Measurements from ENCODE around the gene RASAL1.
"Not testable (repeated sequence)": the region's sequence is repeated elsewhere in the genome, so short reads cannot be mapped to it uniquely, and the experiment has no call there.

Gene RASAL1

DNA sequence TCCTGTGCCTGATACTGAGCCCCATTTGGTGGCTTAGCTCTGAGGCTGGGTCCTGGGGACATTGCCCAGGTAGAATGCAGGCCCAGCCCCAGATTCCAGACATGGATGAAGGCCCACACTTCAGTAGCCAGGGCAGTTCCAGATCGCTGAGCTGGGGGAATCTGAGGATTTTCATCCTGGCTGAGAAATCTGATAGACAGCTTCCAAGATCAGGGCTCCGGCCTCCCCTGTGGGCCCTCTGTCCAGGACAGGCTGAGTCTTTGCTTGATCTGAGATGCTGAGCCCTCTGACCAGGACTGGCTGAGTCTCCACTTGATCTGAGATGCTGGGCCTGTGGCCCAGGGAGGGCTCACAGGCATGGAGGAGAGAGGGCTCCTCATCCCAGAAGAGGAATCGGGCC, 3.3 kb upstream of the RASAL1 start:
- no peak for DNase-seq (ENCODE audit: low read depth in 2 of 2)

DNA sequence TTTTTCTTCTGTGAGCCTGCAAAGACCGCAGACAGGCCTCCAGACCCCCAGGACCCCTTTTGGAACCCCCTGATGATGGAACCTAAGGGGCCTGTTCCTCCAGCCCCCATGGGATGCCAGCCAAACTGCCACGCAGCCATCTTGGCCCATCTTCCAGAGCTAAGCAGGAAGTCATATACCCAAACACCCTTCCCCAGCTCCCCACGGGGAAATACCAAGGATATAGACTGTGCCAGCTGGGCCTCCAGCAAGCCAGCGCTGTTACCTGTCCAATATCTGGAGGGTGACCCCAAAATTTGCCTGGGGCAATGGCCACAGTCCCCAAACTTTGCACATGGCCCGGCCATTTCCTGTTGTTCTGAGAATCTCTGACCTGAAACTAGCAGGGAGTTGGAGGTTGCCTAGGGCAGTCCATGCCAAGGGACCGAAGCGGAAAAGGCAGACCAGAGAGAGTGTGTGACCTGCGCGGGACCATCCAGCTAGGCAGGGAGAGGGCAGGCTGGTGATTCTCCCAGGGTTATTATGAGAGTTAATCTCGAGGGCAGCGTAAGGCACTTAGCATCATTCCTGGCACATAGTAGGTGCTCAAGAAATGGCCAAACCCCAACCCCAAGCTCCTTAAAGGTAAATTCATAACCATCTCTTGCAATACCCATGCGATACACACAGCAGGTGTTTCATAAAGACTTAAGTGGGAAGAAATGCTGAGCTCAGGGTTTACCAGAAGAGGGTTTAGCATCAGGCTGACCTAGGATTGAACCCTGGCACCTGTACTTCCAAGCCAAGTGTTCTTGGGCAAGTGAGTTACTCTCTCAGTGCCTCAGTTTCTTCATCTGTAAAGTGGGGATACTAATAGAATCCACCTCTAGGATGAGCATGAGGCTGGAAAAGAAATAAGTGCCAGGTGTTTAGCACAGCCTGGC, 2.6 kb upstream of the RASAL1 start:
- DNase-seq (ENCODE audit: low read depth in 2 of 2), result no peak

DNA sequence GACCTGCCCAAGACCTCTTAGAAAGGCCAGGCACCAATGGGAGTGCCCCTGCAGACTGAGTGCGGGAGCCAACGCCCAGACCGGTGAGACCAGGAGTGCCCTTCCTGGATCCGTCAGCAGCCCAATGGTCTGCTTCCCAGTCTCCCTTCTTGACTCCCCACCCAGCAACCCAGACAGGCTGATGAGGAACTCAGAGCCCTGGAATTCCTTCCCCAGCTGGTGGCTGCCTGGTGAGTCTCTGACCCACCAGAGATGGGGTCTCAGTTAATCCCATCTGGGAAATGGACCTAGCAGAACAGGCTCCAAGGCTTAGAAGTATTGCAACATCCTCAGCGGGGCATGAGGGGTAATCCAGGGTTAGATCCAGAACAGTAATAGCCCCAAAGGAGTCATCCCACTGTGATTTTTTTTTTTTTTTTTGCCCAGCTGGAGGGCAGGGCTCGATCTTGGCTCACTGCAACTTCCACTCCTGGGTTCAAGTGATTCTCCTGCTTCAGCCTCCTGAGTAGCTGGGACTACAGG, 1.5 kb upstream of the RASAL1 start:
- DNase-seq (ENCODE audit: low read depth in 2 of 2), result no peak

DNA sequence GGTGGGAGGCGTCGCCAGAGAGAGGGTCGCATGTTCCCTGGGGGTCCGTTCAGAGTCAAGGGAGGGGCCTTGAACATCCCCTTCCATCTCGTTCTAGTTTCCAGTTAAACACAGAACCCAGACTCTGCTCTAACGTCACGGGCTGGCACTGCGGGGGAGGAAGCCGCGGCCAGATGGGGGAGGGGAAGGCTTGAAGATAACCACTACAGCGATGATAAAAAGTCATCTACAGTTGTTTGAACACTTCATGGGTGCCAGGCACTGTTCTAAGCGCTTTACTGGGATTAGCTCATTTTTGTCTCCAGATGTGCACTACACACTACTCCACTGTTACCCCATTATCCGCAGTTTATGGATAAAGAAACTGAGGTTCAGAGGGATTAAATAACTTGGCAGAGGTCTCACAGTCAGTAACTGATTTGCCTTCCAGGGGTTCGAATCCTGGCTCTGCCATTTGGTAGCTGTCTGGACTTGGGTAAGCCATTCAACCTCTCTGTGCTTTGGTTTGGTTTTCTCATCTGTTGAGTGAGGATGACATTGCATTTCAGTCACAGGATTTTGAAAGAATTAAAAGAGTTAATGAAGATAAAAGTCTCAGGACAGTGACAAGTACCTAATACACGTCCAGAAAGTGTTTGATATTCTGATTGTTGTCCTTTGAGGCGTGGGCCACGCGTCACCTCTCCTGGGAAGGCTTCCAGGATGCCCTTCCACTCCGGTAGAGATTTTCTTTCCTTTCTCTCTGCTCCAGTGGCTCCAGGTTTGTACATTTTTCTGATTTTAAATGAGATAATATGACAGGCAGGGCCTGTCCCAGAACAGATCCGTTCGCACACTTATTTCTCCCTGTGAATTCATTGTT, 798 bp upstream of the RASAL1 start:
- DNase-seq (ENCODE audit: low read depth in 2 of 2), result no peak

DNA sequence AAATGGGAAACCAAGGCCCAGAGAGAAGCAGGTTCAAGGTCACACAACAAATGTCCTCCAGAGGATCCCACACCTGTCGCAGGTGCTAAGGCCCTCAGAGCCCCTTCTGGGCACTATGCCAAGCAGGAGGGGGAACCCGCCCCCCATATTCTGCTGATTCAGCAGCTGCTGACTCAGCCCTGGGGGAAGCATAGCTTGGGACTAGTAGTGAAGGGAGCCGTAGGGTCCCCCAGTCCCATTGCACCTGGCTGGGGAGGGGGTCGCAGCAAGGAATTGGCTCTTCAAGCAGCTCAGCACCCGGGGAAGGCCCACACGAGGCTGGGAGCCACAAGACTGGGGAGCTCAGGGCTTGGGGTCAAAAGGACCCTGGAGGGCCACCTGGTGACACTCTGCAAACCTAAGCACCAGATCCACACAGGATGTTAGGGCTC, 1.0 kb downstream of the RASAL1 start:
- no peak for DNase-seq (ENCODE audit: low read depth in 2 of 2)

DNA sequence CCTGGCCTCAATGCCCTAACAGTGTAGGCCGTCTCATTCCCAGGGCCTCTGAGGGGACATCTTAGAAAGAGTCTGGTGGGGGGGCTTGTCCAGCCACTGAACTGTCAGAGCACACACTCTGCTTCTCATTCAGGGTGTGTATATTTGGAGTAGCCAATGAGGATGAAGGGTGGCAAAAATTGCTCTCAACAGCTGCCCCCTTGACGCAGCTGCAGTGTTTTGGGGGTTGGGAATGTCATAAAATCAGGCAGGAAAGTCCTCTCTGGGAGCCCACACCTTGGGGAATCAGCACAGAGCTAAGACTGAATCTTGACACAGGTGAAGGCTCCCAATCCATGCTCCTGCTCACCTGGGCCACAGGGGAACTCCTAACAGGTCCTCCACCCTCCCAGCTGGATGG, 1.5 kb downstream of the RASAL1 start:
- DNase-seq (ENCODE audit: low read depth in 2 of 2), result no peak

DNA sequence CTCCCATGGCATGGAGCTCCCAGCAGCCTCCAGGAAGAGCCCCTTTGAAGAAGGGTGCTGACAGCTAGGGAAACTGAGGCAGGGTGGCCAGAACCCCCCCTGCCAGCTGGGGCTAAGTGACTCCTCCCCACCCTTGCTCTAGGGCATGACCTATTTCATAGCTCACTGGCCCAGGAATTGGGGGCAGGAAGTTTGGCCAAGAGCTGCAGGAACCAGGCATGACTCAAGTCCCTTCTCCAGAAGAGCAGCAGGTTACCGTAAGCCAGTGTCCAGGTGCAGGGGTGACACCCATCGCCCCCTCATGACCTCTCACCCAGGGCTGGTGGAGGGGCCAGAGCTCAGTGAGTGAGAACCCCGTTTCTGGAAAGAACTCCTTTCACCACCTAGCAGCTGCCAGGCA, 1.9 kb downstream of the RASAL1 start:
- no peak for DNase-seq (ENCODE audit: low read depth in 2 of 2)

DNA sequence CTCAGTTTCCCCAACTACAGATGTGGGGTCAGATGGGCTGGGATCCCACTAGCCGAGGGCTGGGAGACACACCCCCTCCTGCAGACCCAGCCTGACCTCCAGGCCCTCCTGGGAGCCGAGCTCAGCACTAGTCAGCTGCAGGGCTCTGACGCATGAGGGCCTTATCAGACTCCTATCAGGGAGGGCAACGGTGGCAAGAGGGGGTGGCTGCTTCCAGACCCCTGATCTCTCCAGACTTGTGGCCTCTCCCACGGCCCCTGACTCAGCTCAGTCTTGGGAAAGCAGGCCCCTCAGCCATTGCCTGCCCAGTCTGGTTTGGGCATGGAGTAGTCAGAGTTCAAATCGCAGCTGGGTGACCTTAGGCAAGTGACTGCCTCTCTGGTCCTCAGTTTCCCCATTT, 2.5 kb downstream of the RASAL1 start:
- no peak for DNase-seq (ENCODE audit: low read depth in 2 of 2)

DNA sequence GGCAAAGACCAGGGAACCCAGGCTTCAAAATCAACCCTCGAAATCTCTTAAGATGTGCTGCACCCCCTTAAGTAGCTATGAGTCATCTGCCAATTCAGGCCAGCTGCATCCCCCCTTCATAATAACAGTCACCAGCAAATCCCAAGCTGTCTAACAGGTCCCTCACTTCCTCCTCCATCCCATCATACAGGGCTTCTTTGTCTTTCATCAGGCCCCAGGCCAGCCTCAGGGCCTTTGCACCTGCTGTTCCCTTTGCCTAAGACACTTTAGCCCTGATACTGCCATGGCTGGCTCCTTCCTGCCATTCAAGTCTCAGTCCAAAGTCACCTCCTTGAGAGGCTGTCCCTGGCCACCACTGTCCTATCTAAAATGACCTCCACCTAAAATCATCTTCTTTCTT, 4.0 kb downstream of the RASAL1 start:
- DNase-seq (ENCODE audit: low read depth in 2 of 2), result no peak

DNA sequence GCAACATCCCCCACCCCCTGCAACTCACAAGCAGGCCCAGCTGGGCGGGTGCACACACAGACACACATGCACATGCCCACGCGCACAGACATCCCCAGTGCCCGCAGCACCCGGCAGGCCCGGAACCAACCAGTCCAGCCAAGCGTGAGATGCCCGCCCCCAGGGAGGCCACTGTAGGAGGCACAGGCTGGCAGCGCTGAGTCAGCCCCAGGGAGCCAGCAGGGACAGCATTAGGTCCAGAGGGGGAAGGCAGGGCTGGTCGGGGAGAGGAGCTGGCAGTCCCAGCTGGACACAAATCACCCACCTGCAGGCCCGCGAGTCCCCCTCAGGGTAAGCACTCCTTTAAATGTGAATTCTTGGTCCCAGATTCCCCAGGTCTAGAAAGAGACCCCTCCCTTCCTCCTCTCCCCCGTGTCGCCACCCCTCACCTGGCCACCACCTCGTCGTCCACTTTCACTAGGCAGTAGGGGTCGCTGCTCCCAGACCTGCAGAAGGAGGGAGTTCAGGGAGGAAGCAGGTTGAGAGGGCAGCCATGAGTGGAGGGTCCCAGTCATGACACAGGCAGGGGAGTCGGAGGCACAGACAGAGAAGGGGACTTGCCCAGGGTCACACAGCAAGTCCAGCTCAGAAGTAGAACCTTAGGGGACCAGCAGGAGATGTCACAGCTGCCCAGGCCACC, 5.0 kb downstream of the RASAL1 start:
- DNase-seq (ENCODE audit: low read depth in 2 of 2), result no peak

DNA sequence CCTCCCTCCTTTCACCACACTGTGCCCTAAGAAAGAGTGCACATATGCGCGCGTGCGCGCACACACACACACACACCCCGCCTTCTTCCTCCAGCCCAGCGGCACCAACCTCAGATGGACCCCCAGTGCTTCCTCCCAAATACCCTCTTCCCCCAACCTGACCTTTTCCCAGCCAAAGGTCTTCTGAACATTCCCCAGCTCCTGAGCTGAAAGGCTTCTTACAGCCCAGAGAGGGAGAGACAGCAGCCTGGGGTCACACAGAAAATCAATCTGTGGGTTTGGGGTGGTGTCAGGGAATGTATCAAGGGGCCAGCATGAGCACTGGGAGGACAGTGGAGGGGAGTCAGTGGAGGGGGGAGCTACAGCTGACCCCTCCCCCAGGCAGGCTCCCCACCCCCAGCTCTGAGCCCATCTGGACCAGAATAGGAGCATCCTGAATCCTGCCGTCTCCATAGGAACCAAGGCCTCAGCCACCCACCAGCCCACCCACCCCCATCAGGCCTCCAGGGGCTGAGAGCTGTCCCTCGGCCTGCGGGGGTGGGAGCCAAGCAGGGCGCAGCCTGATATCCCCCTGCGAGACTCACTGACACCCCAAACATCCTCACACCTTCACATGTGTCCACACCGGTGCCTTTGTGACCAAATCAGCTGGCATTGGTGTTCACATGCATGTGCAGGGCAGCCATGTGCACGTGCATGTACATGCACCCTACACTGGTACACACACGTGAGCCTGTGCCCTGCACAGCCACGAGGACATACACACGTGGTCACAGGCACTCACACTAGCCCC, 5.7 kb downstream of the RASAL1 start:
- DNase-seq (ENCODE audit: low read depth in 2 of 2), result no peak

DNA sequence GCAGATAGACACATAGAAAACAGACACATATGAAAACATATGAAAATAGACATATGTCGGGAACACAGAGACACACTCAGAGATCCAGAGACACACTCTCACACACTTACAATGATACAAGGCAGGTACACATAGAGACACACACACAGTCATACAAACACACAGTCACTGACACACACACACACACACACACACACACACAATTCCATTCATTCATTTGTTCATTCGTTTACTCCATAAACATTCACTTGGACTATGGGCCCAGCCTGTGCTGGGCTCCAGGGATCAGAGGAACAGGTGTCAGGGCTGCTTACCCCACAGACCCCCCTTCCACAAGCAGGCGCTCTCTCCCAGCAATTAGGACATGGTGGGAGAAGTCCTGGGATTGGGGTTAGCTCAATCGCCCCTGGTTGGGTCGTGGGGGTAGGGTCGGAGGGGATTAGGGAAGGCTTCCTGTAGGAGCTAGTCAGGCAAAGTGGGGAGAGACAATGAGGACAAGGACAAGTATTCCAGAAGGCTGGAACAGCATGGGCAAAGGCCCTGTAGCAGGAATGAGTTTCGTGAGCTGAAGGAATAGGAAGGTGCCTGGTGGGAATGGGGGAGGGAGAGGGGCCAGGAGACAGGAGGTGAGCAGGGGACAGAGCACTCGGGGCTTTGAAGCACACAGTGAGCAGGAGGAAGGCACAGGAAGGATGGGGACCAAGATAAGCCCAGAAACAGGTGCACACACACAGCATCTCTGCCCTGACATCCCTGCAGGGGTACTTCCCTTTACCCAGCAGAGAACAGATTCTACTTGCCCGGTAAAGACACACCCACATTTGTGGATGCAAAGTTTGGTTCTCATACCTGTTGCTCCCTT, 6.5 kb downstream of the RASAL1 start:
- no peak for DNase-seq (ENCODE audit: low read depth in 2 of 2)

DNA sequence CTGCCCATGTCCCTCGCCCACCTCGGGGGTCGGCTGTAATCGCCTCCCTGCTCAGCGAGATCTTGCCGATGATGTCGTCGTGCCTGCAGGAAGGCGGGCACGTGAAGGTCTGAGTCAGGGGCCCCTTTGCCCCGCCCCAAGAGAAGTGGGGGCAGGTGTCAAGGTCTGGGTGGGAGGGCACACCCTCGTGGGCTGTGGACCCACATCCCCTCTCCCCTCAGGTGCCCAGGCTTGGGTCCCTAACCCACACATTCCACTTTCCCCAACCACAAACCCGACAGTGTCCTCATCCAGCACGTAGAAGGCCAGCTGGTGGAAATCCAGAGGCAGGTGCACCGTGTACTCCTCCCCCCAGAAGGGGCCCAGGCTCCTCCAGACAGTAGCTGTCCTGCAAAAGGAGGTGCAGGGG, 7.8 kb downstream of the RASAL1 start:
- no peak for DNase-seq (ENCODE audit: low read depth in 2 of 2)

DNA sequence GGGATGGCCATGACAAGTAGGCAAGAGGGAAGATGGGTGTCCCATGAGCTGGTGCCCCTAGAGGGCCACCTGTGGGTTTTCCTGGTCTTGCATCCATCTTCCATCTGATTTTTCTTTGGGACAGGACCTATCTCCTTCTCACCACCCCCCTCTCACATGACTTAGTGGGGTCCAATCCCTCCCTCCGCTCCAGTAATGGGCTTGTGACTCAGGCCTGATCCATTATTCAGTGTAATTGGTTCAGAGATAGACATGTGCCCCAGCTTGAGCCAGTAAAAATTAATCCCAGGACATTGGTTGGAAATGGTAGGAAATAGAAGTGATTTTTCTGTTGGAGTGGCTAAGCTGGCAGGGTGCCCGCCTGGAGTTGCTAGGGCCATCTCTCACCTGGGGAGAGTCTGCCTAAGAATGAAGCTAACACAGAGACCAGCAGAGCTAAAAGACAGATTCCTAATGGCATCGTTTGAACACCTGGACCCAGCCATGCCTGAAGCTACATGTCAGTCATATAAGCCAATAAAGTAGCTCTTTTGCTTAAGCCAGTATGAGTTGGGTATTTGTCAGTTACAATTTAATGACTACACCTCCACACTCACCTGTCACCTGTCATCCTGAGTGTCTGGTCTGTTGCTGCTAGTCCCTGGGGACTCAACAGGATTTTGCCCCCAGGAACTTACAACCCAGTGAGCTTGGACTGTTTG, 14.7 kb downstream of the RASAL1 start:
- DNase-seq (ENCODE audit: low read depth in 2 of 2), result no peak

DNA sequence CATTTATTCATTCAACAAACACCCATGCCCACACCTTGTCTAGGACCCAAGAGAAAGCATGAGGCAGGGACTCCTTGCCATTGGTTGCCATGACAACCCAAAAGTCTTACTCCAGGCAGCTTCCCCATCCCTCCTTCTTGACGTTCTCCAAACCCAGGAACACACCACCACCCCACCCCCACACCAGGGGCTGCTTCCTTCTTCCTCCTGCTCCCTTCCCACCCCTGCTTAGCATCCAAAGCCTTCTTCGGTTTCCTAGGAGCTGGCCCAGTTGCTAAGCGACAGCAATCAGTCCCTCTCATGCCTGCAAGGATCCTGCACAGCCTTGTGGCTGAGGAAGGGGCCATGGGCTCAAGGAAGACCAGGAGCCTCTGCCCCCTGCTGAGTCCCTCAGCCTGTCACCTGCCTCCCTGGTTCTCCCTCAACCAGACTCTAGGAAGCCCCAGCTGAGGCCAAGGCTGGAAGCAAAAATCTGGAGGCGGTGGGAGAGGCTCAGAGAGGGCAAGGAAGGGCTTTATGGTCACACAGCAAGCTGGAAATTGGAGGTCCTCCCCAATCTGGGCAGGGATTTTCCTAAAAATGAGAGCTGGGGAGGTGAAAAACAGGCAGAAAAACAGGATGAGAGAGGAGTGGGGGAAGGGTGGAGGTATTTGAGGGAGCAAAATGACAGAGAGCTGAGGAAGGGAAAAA, 15.4 kb downstream of the RASAL1 start:
- DNase-seq (ENCODE audit: low read depth in 2 of 2), result no peak

DNA sequence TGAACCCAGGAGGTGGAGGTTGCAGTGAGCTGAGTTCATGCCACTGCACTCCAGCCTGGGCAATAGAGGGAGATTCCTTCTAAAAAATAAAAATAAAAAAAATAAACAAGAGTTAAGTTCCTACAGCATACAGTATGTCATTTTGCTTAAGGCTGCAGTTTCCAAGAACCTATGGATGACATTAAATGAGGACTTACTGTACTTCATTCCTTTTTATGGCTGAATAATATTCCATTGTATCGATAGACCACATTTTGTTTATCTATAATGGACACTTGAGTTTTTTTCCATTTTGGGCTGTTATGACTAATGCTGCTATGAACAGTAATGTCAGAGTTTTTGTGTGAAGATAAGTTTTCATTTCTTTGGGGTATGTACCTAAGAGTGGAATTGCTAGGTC, 17.4 kb downstream of the RASAL1 start:
- DNase-seq (ENCODE audit: low read depth in 2 of 2), result no peak

DNA sequence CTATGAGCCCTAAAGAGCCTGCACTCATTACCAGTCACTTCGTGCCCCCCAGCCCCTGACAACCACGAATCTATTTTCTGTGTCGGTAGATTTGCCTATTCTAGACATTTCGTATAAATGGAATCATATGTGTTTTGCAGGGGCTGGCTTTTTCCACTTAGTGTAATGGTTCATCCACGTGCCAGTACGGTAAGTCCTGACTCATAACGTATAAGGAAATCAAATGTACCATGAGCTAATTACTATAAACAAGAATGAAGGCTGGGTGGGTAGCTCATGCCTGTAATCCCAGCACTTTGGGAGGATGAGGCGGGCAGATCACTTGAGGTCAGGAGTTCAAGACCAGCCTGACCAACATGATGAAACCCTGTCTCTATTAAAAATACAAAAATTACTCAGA, 17.9 kb downstream of the RASAL1 start:
- not testable (repeated sequence) for DNase-seq (ENCODE audit: low read depth in 2 of 2)

DNA sequence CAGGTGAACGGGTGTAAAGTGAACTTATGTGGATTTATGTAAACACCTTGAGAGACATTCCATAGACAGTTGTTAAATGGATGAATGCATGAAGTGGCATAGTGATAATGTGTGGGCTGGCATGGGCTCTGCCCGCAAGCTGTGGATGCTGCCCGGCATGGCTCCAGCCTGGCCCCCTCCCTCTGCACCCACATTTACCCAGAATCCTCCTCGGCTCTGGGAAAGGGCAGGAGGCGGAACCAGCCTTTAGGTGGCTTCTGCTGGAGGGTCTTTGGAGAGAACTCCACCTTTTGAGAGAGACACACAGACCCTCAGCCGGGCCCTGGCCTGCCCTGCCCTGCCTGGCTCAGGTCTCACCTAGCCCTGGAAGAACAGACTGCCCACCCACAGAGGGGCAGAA, 18.7 kb downstream of the RASAL1 start:
- no peak for DNase-seq (ENCODE audit: low read depth in 2 of 2)
